IPS-NIHi11 (cell line): ENCODE results near the gene LRRFIP1.
"Not testable (repeated sequence)": the region's sequence is repeated elsewhere in the genome, so short reads cannot be mapped to it uniquely, and the experiment has no call there.

ENCODE experiments used
- DNase-seq: peaks from one replicate; pipeline ENCODE4 v3.0.0; 2012; ENCODE audit warnings: mixed read lengths, low spot score

LRRFIP1 gene

DNA sequence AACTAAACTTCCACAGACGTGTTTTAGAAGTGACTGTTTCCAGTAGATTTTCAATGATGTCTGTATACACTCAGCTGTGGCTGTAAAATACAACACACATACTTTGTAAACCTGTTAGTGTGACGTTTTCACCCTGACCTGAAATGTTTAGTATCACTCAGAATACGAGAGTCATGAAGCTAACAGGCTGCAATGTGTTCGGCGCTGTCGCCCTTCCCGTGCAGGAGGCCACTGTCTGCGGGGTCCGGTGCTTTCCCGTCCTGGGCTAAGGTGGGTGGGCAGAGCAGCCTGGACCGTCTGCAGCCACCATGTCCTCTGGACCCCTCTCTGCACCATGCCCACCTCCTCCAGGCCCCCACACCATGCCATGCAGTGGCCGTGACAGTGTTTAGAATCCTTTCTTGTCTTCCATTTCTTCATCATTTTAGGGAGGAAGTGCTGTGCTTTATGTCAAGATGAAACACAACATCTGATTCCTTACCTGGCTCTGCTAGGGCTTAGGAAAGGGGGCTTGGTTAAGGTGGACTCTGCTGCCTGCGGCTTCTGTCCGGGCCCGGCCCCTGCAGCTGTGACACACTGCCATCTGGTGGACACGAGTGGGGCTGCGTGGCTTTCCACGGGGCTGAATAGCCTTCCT, 117.3 kb downstream of the LRRFIP1 start:
- peak; percentile 89 for DNase-seq

DNA sequence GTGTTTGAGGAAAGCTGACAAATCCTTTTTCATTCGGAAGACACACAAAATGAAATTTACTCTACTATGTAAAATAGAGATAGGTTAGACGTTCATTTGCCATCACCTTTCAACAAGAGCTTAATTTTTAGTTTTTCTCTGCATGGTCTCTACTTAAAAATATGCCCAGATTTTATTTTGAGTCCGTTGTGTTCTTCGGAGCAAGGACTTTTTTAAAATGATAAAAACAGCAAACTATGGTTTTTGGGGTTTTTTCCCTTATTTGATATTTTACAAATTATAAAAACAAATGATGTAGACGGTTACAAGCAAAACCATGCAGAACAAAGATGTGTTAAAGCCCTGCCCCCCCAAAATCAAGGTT, 117.8 kb downstream of the LRRFIP1 start:
- DNase-seq: no peak

DNA sequence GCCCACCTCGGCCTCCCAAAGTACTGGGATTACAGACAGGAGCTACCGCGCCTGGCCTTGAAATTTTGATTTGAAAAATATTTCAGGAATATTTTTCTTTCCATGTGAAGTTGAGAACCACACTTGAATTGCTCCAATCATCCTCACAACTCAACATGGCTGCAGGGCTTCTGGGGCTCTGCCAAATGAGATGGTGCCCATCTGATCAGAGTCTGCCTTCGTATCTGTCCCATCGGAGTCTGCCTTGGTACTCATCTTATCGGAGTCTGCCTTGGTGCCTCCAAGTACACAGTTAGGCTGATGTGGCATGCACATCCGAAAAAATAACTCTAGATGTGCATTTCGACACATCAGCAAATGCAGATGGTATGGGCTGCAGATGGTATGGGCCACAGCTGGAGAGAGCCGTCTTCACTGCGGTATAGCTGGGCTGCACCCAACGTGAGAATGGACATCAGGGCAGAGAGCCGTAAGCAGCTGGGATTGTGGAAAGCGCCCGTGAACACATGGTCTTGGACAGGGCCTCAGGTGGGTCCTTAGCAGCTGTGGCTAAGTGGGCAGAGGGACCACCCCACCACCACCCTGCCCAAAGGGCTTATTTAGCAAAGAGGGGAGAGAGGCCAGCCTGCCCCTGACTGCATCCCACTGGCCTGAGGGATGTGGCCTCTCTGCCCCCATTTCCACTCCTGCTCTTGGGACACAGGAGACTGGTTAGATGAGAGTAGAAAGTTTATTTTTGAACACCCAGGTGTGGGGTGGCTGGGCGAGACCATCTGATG, 119.1 kb downstream of the LRRFIP1 start:
- DNase-seq: no peak

DNA sequence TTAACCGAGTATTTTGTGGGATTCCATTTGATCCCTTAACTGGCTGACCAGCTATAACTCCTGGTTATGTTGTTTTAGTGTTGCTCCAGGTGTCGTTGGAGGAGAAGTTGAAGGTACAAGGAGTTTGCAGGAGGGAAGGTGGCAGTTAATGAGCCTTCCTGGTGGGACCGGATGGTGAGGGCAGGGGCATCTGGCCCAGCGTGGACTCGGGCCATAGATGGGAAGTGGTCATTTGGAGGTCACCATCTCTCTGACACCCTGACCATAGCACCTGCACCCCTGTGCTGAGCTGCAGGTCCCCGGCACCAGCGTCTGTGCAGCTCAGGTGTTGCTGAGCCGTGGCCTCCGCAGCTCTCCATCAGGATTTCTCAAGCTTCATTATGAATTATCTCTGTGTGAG, 119.8 kb downstream of the LRRFIP1 start:
- no peak for DNase-seq

DNA sequence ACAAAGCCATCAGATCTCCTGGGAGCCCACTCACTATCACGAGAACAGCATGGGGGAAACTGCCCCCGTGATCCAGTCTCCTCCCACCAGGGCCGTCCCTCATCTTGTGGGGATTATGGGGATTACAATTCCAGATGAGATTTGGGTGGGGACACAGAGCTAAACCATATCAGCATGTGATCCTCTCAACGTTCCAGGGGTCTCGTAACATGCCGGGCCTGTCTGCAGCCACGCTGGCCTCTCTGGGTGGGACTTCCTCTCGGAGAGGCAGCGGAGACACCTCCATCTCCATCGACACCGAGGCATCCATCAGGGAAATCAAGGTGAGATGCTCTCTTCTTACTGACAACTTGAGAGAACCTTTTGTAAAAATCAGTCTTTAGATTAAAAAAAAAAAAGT, 121.6 kb downstream of the LRRFIP1 start:
- no peak for DNase-seq

DNA sequence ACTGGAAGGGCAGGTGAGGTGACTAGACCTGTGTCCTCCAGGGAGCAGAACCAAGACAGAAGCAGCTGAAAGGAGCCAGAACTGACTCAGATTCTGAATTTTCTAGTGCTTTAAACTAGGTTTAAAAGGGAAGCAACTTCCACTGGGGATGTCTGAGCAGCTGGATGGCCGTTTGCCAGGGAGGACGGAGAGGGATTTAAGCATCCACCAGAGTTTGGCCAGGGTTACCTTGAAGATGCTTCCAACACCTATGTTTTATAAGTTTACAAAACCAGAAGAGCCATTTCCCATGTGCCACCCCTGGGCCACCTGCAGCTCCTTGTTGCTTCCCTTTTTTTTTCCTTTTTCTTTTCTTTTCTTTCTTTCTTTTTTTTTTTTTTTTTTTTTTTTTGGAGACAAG, 122.6 kb downstream of the LRRFIP1 start:
- DNase-seq: no peak

DNA sequence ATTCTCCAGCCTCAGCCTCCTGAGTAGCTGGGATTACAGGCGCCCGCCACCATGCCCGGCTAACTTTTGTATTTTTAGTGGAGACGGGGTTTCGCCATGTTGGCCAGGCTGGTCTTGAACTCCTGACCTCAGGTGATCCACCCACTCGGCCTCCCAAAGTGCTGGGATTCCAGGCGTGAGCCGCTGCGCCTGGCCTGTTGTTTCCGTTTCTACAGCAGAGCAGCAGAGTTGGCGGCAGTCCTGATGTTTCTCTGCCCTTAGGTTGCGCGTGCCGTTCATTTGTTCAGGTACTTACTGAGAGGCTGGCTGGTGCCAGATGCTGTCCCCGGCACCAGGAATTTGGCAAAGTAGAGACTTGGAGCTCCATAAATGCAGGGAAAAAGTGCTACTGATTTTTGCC, 123.1 kb downstream of the LRRFIP1 start:
- DNase-seq: not testable (repeated sequence)

DNA sequence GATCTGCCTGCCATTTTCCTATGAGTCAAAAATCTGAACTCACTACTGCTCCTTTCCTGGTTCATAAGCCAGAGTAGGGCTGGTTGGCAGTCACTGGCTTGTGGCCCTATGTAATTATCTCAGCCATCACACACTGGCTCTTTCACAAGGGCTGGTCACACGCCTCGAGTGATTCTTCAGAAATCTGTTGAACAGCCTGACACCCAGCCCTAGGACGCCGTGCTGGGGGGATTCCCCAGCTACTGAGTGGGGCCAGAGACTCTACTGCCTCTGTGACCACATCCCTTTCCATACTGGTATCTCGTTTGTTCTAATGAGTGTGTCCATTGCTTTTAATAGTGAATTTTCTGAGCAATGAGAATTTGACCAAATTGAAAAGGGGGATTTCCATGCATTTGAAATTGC, 125.4 kb downstream of the LRRFIP1 start:
- no peak for DNase-seq

DNA sequence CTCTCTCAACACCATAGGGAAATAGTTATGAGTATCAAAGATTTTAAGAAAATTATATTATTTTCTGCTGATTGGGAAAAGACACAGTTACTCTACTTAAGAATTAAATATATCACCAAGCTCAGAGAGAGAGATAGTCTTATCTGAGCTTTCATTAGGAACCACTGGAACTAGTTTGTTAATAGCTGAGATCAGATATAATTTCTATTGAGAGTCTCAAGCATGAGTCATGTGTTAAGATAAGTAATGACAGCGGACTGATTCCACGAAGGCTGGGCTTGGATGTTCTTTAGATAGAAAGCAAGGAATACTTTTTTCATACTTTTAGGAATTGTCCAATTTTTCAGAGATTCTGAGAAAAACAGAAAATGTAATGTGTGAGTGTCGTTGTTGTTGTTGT, 126.8 kb downstream of the LRRFIP1 start:
- no peak for DNase-seq

DNA sequence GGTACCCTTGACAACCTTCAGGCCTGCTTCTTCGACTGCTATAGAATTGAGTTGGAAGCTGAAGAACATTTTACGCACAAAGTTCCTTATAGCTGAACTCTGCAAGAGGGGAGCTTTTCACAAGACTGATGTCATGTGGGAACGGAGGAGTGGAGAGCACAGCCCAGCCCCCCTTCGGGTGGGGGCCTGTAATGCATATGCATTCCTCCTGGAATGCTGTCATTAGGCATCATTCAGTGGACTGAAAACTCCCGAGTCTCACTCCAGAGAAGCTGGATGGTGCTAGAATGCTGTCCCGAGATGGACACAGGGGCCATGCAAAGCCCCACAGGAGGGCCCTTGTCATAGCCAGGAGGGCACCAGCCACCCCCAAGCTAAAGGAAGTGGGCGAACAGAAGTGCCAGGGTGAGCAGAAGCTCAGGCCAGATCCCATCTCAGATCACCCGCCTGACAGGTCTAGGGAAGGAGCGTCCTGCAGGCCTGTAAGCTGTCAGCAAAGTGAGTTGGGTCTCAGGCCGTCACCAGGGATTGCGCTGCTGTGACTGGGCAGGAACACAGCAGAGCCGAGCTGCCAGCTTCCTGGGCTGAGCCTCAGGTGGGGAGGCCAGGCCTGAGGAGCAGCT, 127.3 kb downstream of the LRRFIP1 start:
- DNase-seq: no peak

DNA sequence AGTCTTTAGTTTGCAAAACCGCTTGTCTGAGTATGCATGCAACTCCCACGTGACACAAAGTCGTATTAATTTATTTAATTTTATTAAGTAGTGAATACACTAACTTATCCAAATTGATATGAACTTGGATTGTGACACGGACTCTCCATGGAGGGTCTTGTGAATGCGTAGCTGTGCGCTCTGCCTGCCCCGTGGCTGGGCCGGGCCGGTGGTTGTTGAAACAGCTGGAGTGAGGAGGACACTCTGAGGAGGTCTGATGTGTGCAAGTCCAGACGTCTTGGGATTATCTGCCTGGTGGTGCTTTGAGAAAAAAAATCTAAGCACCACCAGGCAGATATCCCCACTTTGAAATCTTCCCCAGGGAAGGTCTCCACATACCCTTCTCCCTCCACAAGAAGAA, 130.2 kb downstream of the LRRFIP1 start:
- DNase-seq: no peak

DNA sequence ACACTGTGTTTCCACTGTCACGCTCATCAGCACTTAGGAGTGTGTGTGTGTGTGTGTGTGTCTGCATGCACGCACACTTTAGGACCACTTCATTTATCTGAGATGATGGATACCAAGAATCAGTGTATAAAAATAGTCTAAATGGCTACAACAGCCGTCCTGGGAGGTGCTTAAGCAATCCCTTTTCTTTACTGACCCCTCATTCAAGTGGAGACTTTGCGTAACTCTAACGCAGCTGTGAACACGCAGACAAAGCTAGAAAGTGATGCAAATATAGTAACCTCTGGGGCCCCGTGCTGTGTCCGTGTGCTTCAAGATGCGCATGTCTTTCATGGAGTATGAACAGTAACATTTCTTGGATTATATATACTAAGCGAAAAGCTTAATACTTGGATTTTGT, 130.8 kb downstream of the LRRFIP1 start:
- no peak for DNase-seq

DNA sequence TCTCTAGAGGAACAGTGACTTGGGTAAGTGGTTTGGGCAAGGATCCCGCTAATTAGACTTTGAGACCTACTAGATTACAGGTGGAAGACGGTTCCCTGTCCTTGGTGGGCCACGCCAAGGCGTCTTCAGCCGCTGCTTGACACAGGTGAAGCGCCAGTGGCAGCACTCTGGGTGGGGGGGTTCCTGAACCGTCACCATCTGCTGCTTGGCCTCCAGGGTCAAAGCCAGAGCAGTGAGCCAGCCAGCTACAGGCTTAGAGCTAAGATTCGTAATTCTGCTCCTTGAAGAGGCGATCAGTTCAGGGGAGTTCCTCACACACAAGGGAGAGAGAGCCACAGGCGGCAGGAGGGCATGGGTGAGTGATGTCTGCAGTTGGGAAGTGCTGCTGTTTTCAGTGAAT, 131.8 kb downstream of the LRRFIP1 start:
- DNase-seq: no peak

DNA sequence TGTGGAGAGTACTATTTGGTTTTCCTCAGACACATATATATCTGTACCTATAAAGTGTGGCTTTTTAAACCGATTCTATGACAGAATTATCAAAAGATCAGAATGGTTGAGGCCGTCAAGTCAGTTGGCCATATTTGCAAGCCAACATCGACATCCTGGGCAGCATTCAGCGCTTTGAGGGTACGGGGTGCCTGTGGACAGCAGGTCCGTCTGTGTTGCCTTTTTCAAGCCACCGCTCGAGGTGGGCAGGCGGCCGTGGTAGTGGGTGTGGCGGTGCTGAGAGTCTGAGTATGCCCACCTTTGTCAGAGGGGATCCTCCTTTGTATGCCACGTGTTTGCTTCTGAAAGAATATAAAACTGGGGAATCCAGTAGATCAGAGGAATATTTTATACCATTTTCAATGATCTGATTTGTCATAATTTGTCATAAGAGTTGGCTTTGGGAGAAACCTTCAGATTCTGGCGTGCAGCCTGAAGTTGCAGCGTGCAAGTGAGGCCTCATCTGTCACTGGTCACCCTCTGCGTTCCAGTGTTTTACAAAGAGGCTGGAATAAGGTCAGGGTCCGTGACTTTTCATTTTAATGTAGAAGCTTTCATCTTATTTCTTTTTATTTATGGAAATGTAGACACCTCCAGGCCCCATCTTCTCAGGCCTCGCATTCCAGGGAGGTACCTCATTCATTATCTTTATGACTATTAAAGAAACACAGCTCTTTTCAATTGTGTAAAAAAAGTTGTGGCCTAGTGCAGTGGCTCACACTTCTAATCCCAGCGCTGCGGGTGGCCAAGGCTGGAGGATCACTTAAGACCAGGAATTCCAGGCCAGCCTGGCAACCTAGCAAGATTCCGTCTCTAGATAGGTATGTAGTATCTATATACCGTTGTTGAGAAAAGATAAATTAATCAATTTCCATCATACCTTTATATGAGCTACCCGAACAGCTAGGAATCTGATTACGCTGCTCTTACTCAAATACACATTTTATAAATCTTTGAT, 133.4 kb downstream of the LRRFIP1 start:
- no peak for DNase-seq

DNA sequence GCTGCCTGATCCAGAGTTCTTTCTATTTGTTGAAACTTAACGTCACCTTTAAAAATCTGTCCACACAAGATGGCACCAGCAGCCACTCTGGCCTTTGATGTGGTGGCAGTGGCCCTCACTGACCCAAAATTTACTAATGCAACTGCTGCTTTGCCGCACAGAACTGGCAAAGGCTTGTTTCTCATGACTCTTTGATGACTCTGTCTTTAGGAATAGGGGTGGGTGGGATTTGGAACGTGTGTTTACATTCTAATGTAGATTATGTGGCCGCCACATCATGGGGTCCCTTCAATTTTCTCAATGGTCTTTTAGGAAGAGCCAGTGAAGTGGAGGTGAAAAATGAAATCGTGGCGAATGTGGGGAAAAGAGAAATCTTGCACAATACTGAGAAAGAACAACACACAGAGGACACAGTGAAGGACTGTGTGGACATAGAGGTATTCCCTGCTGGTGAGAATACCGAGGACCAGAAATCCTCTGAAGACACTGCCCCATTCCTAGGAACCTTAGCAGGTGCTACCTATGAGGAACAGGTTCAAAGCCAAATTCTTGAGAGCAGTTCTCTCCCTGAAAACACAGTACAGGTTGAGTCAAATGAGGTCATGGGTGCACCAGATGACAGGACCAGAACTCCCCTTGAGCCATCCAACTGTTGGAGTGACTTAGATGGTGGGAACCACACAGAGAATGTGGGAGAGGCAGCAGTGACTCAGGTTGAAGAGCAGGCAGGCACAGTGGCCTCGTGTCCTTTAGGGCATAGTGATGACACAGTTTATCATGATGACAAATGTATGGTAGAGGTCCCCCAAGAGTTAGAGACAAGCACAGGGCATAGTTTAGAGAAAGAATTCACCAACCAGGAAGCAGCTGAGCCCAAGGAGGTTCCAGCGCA, 135.2 kb downstream of the LRRFIP1 start:
- not testable (repeated sequence) for DNase-seq

DNA sequence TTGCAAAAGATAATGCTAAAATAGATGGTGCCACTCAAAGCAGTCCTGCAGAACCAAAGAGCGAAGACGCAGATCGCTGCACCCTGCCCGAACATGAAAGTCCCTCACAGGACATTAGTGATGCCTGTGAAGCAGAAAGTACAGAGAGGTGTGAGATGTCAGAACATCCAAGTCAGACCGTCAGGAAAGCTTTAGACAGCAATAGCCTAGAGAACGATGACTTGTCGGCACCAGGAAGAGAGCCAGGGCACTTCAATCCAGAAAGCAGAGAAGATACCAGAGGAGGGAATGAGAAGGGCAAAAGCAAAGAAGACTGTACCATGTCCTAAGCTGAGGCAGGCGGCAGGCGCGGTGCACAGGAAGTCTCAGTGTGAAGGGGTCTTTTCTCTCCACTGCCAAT, 136.4 kb downstream of the LRRFIP1 start:
- DNase-seq: no peak

DNA sequence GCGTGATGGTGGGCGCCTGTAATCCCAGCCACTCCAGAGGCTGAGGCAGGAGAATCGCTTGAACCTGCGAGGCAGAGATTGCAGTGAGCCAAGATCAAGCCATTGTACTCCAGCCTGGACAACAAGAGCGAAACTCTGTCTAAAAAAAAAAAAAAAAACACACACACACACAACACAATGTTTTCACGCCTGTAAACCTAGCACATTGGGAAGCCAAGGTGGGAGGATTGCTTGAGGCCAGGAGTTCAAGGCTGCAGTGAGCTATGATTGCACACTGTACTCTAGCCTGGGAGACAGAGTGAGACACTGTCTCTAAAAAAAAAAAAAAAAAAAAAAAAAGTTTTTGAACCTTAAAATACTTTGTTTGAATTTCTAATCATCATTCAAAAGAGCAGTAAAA, 137.7 kb downstream of the LRRFIP1 start:
- DNase-seq: not testable (repeated sequence)

DNA sequence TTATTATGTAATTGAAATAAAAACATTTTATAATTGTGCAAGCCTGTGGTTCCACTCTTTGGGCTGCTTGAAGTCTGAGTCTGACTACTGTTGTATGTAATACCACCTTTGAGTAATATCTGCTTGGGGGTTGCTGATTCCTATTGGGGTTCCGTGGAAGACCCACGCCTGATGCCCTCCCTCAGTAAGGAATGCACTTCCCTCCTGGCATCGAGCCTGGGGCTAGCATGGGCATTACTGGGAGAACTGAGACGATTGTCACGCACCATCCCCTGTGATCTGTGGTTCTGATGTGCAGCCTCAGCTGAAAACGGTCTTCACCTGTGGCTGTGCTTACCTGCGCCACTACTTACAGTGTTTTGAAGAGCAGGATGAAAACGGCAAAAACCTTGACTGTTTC, 138.5 kb downstream of the LRRFIP1 start:
- DNase-seq: no peak

DNA sequence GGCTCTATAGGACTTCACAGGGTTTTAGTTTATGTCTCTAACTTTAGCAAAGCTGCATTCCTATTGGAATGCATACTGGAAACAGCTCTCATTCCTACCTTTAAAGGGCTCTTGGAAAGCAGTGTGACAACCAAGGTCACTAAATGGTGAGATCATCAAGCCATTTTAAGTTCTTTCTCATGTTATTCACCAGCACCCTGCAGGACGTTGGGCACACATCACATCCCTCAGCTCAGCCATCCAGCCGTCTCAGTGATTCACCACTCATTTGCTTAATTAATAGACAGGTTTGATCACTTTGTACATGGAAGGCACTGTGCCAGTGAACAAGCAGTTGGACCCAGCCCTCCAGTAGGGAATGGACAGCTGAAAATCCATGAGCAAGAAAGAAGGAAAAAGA, 139.0 kb downstream of the LRRFIP1 start:
- no peak for DNase-seq

DNA sequence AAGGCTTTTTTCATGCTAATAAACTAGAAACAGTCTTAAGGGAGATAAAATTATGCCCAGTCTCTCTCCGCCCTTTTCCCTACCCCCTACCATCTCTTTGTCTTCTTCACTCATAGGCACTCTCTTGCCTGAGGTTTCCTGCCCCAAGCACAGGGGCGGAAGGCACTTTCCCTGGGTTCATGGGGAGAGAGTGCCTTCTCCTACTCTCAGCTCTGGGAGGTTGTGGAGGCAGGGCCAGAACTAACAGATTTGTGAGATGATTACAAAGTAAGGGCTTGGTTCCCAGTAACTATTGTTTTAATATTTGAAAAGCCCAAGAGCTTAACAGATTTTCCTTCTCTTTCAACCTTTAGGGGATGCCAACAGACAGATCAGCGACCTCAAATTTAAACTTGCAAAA, 145.1 kb downstream of the LRRFIP1 start:
- DNase-seq: no peak

DNA sequence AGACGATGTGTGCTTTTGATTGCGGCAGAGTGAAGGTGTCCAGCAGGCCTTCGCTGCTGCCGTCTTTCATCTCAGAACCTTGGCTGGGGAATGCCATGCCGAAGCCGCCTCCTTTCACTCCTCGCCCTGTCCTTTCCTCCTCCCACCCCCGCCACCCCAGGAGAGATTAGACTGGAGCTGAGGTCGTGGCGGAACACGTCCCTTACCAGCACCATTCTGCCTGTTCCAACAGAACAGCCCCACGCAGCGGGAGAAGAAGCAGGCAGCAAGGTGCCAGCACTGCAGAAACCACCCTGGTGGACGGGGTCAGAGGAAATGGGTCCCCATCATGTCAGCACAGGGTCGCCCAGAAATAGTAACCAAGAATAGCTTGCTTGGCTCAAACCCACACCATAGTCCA, 146.4 kb downstream of the LRRFIP1 start:
- DNase-seq: no peak
